MG63 (cell line): ENCODE results near the gene ITPR1. TPM values are rescaled to one million over a fixed set of nuclear protein-coding genes. Genes with fewer than 3 reads are reported as not detected.

Experiments used
- DNase-seq: peaks from one replicate; pipeline ENCODE4 v3.0.0-alpha.2; 2020
- H3K27me3 ChIP-seq: fragments of 250-450 bp; sonication (Bioruptor Pico); 2 replicates; pipeline ENCODE4 v1.5.1; 2020; ENCODE audit warnings: mild to moderate bottlenecking, moderate library complexity
- H3K36me3 ChIP-seq: fragments of 250-450 bp; sonication (Bioruptor Pico); 2 replicates; pipeline ENCODE4 v1.5.1; 2020; ENCODE audit warnings: mild to moderate bottlenecking, moderate library complexity
- H3K4me3 ChIP-seq: fragments of 250-450 bp; sonication (Bioruptor Pico); 2 replicates; pipeline ENCODE4 v1.5.1; 2020; ENCODE audit warnings: mild to moderate bottlenecking, moderate library complexity
- H3K9me3 ChIP-seq: fragments of 250-450 bp; sonication (Bioruptor Pico); 2 replicates; pipeline ENCODE4 v1.5.1; 2020; ENCODE audit warnings: mild to moderate bottlenecking, moderate library complexity
- total RNA-seq: library from RNA; depleted of rRNA; stranded (reverse); fragments of >200 nt; shearing (Covaris generic); gene quantifications from 2 replicates; pipeline ENCODE4 v1.2.3, GENCODE V29; 2014; ENCODE audit warnings: low replicate concordance; rRNA removed

The ITPR1 gene
- total RNA-seq, 1 experiment from 2014 or later, result 1.7 TPM

DNA sequence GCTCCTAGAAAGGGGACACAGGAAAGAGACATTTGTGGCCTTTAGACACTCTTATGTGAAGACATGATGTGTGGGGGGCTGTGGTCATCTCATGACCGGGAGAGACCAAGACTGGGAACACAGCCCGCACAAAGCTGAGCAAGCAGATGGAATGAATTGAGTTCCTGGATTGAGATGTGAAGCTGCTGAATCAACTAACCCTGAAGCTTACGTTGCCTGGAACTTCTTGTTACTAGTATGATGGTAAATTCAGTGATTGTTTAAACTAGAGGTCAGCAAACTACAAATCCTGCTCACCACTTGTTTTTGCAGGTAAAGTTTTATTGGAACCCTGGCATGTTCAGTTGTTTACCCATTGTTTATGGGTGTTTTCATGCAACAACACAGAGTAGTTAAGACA, 402.7 kb downstream of the ITPR1 start:
- no peak for DNase-seq
- Histone ChIP-seq H3K27me3 (no peaks in the 10 kb centered on the region), H3K9me3 (no peaks in the 10 kb centered on the region), H3K36me3 (no peaks in the 10 kb centered on the region), H3K4me3 (no peak overlapping the region)

Other genes starting within 250 kb of the ITPR1 start
- gene SETMAR, start 190.0 kb upstream of the ITPR1 start, total RNA-seq, result 6.6 and 11.9 TPM in 2 replicates
- gene SUMF1, start 26.1 kb upstream of the ITPR1 start, total RNA-seq, result 29.7 and 37.1 TPM in 2 replicates